ENCODE results near the gene STX4.

GRCh38 chr16:31003744-31004143 lies 29.6 kb upstream of the STX4 start:
- no peak for TF ChIP-seq CTCF (IDR thresholded peaks at IDR 0.05)
- TF ChIP-seq POLR2A (IDR thresholded peaks at IDR 0.05) = no peak

Data from esophagus squamous epithelium (tissue), 4 donors.